ENCODE results near the gene TPRN. TPM values are rescaled to one million over a fixed set of nuclear protein-coding genes. Genes with fewer than 3 reads are reported as not detected.
A peak's percentile ranks its signal among the peaks of the same experiment; 100 is the strongest.

The TPRN gene
- total and polyA plus RNA-seq, 9 of the 15 experiments (the other 6 are each of a cell fraction or from before 2014, with no cell fraction given): 0.31 to 31.9 (median 4.4) TPM

DNA sequence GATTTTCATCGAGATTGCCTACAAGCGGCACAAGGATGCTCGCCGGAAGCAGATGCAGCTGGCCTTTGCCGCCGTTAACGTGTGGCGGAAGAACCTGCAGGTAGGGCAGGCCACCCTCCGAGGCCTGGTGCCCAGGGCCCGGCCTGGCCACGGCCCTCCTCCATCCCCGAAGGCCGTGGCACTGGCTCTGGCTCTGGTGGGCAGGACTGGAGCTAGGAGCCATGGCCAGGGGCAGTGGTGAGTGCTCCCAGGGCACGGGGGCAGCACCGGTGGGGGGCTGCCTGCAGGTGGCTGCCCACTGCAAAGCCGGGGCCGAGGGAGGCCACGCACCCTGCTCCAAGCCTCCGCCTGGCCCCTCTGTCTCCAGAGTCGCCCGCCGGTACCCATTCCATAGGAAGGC lies 36.7 kb downstream of the TPRN start:
- Histone ChIP-seq H3K36me3 (ENCODE audit: control insufficient read depth, insufficient read depth, low read length) (no peaks in the 10 kb centered on the region), H4K20me1 (replicated peaks; ENCODE audit: control insufficient read depth, insufficient read depth, low read length) (peaks cover 3% of the 10 kb centered on the region; the same call in 1 of the 2 replicates), H3K27me3 (ENCODE audit: control insufficient read depth in 2 of 2, insufficient read depth in 2 of 2, low read length in 2 of 2) (peaks cover 22 to 31% of the 10 kb centered on the region in 2 experiments; a peak in 4 of 5 replicates), H3K27ac (ENCODE audit: extremely low read depth, low read depth, low read length) (no peak overlapping the region), H3K9ac (ENCODE audit: insufficient read depth in 1 of 2, low read depth in 2 of 2, low read length in 2 of 2) (peak overlapping the region in 1 of 2 experiments; percentile 55; a peak in 1 of 4 replicates), H3K4me1 (replicated peaks in 1 of 2; ENCODE audit: control insufficient read depth in 2 of 2, insufficient read depth in 2 of 2, low read length in 2 of 2) (peaks cover 3 to 97% of the 10 kb centered on the region in 2 experiments; a peak in 4 of 5 replicates), H3K79me2 (ENCODE audit: control insufficient read depth, insufficient read depth, low read length) (no peaks in the 10 kb centered on the region), H3K4me3 (no peak overlapping the region), H3K4me2 (ENCODE audit: insufficient read depth, low read length) (peak overlapping the region; percentile 63; the same call in 1 of the 2 replicates), H2AFZ (ENCODE audit: low read depth, low read length) (no peak overlapping the region), H3K9me3 (replicated peaks; ENCODE audit: control insufficient read depth, insufficient read depth, low read depth, low read length) (no peaks in the 10 kb centered on the region), H3K9me1 (ENCODE audit: control insufficient read depth, insufficient read depth, low read length) (no peaks in the 10 kb centered on the region)
- WGBS (ENCODE audit: insufficient coverage, low coverage, missing lambda C conversion rate): 59% methylated on average over 22 of the region's 22 CpGs
- intact Hi-C loops (cut with micrococcal nuclease): no loop called here
- no TSS peak for BruUV-seq (replicated peaks)
- ATAC-seq (no peak), FAIRE-seq (no peak), DNase-seq (ENCODE audit: extremely low read depth in 1 of 4, low spot score in 3 of 4) (no peak)
- in situ Hi-C loops (cut with MboI): no loop called here
- POLR2A ChIA-PET: no interaction called here
- TF ChIP-seq FOXJ2 (tag; IDR thresholded peaks at IDR 0.05): no peak
- TF ChIP-seq, protein P1, sequence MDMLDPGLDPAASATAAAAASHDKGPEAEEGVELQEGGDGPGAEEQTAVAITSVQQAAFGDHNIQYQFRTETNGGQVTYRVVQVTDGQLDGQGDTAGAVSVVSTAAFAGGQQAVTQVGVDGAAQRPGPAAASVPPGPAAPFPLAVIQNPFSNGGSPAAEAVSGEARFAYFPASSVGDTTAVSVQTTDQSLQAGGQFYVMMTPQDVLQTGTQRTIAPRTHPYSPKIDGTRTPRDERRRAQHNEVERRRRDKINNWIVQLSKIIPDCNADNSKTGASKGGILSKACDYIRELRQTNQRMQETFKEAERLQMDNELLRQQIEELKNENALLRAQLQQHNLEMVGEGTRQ (CRISPR knock-in tag; IDR thresholded peaks at IDR 0.05): no peak
- CTCF ChIA-PET (ENCODE audit: low intra/inter-chr PET ratio): no interaction called here

DNA sequence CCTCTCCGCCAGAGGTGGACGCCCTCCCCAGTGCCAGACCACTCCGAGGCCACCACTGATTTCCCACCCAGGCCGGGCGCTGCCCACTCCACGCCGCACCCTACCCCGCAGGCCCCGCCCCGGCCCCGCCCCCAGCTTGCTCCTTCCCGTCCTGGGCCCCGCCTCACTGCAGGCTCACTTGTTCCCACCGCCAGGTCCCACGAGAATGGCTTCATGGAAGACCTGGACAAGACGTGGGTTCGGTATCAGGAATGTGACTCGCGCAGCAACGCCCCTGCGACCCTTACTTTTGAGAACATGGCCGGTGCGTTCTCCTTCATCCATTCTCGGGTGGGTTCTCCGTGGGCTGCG lies 37.2 kb downstream of the TPRN start:
- WGBS (ENCODE audit: insufficient coverage, low coverage, missing lambda C conversion rate): 36% methylated on average over 13 of the region's 26 CpGs
- intact Hi-C loops (cut with micrococcal nuclease): no loop called here
- H4K20me1 ChIP-seq (replicated peaks; ENCODE audit: control insufficient read depth, insufficient read depth, low read length): peaks cover 5% of the 10 kb centered on the region; the same call in 1 of the 2 replicates
- peak overlapping the region in 1 of 2 experiments; percentile 83; a peak in 2 of 4 replicates for H3K9ac ChIP-seq (ENCODE audit: insufficient read depth in 1 of 2, low read depth in 2 of 2, low read length in 2 of 2)
- H3K9me3 ChIP-seq (replicated peaks; ENCODE audit: control insufficient read depth, insufficient read depth, low read depth, low read length): no peaks in the 10 kb centered on the region
- H3K79me2 ChIP-seq (ENCODE audit: control insufficient read depth, insufficient read depth, low read length): no peaks in the 10 kb centered on the region
- POLR2A ChIA-PET: interaction anchor here (0.8 to 1.0 kb wide), 2 partner anchors 9 to 14 kb away, joined by 3 to 4 read pairs; partner anchors contain the start of gene TMEM210
- H3K27ac ChIP-seq (ENCODE audit: extremely low read depth, low read depth, low read length): no peak overlapping the region
- DNase-seq (ENCODE audit: extremely low read depth in 1 of 4, low spot score in 3 of 4) (peak; percentile 66 to 69 (median 68)), ATAC-seq (peak; percentile 65), FAIRE-seq (no peak)
- H3K27me3 ChIP-seq (ENCODE audit: control insufficient read depth in 2 of 2, insufficient read depth in 2 of 2, low read length in 2 of 2): peaks cover 19 to 29% of the 10 kb centered on the region in 2 experiments; a peak in 4 of 5 replicates
- H3K36me3 ChIP-seq (ENCODE audit: control insufficient read depth, insufficient read depth, low read length): no peaks in the 10 kb centered on the region
- H3K4me2 ChIP-seq (ENCODE audit: insufficient read depth, low read length): peak overlapping the region; percentile 63
- H2AFZ ChIP-seq (ENCODE audit: low read depth, low read length): peak overlapping the region; percentile 72
- CTCF ChIA-PET (ENCODE audit: low intra/inter-chr PET ratio): no interaction called here
- BruUV-seq (replicated peaks): no TSS peak
- H3K4me3 ChIP-seq: 0 out of 2 replicates have a peak overlapping the region, but pooled peaks have one; percentile 10
- in situ Hi-C loops (cut with MboI): no loop called here
- H3K9me1 ChIP-seq (ENCODE audit: control insufficient read depth, insufficient read depth, low read length): no peaks in the 10 kb centered on the region
- peaks cover 6 to 97% of the 10 kb centered on the region in 2 experiments; a peak in 4 of 5 replicates for H3K4me1 ChIP-seq (replicated peaks in 1 of 2; ENCODE audit: control insufficient read depth in 2 of 2, insufficient read depth in 2 of 2, low read length in 2 of 2)
- TF ChIP-seq, protein P2, sequence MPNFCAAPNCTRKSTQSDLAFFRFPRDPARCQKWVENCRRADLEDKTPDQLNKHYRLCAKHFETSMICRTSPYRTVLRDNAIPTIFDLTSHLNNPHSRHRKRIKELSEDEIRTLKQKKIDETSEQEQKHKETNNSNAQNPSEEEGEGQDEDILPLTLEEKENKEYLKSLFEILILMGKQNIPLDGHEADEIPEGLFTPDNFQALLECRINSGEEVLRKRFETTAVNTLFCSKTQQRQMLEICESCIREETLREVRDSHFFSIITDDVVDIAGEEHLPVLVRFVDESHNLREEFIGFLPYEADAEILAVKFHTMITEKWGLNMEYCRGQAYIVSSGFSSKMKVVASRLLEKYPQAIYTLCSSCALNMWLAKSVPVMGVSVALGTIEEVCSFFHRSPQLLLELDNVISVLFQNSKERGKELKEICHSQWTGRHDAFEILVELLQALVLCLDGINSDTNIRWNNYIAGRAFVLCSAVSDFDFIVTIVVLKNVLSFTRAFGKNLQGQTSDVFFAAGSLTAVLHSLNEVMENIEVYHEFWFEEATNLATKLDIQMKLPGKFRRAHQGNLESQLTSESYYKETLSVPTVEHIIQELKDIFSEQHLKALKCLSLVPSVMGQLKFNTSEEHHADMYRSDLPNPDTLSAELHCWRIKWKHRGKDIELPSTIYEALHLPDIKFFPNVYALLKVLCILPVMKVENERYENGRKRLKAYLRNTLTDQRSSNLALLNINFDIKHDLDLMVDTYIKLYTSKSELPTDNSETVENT (CRISPR knock-in tag; IDR thresholded peaks at IDR 0.05): no peak
- TF ChIP-seq, protein P3, sequence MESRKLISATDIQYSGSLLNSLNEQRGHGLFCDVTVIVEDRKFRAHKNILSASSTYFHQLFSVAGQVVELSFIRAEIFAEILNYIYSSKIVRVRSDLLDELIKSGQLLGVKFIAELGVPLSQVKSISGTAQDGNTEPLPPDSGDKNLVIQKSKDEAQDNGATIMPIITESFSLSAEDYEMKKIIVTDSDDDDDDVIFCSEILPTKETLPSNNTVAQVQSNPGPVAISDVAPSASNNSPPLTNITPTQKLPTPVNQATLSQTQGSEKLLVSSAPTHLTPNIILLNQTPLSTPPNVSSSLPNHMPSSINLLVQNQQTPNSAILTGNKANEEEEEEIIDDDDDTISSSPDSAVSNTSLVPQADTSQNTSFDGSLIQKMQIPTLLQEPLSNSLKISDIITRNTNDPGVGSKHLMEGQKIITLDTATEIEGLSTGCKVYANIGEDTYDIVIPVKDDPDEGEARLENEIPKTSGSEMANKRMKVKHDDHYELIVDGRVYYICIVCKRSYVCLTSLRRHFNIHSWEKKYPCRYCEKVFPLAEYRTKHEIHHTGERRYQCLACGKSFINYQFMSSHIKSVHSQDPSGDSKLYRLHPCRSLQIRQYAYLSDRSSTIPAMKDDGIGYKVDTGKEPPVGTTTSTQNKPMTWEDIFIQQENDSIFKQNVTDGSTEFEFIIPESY (CRISPR knock-in tag; IDR thresholded peaks at IDR 0.05): 0 out of 2 replicates have a peak, but pooled peaks have one; percentile 20
- TF ChIP-seq CEBPB (tag; IDR thresholded peaks at IDR 0.05) (no peak), STAT5B (CRISPR knock-in tag; IDR thresholded peaks at IDR 0.05) (no peak), NRF1 (conservative IDR thresholded peaks at IDR 0.05 in 1 of 2, IDR thresholded peaks at IDR 0.05 in 1 of 2) (peak; percentile 44 to 64; a peak in 2 of 4 replicates)
- TF ChIP-seq, protein P4, sequence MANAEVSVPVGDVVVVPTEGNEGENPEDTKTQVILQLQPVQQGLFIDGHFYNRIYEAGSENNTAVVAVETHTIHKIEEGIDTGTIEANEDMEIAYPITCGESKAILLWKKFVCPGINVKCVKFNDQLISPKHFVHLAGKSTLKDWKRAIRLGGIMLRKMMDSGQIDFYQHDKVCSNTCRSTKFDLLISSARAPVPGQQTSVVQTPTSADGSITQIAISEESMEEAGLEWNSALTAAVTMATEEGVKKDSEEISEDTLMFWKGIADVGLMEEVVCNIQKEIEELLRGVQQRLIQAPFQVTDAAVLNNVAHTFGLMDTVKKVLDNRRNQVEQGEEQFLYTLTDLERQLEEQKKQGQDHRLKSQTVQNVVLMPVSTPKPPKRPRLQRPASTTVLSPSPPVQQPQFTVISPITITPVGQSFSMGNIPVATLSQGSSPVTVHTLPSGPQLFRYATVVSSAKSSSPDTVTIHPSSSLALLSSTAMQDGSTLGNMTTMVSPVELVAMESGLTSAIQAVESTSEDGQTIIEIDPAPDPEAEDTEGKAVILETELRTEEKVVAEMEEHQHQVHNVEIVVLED (CRISPR knock-in tag; IDR thresholded peaks at IDR 0.05): no peak
